CD4-positive, CD25-positive, alpha-beta regulatory T cell (primary cell): ENCODE data around the gene SAT2. TPM values are rescaled to one million over a fixed set of nuclear protein-coding genes. Genes with fewer than 3 reads are reported as not detected.

Experiments
- polyA plus RNA-seq, 4 donors: library from polyadenylated mRNA; unstranded; fragments of 300-500 nt; fragmentation: Illumina TruSeq; gene quantifications; one replicate each; pipeline ENCODE4 v1.2.3, GENCODE V29; 2021
- total RNA-seq: library from RNA; stranded (reverse); gene quantifications from one replicate; pipeline ENCODE4 v1.2.3, GENCODE V29; 2022

The SAT2 gene
- total and polyA plus RNA-seq, 5 donors from 2014 or later: 26.7 to 36.9 (median 32.6) TPM

Other genes with a start within 250 kb of the SAT2 start
- 4.8 TPM for gene TNK1, start 246.7 kb downstream of the SAT2 start, total RNA-seq
- gene TNK1, start 246.7 kb downstream of the SAT2 start, polyA plus RNA-seq: 1 to 10 TPM in 3 of 4 donors, under 1 TPM in 1; 0.42 to 3.8 (median 1.4) TPM
- 113 TPM for gene PLSCR3, start 233.3 kb downstream of the SAT2 start, total RNA-seq
- 100 to 1,000 TPM; 148 to 174 (median 153) TPM for gene PLSCR3, start 233.3 kb downstream of the SAT2 start, polyA plus RNA-seq
- gene TMEM256, start 223.7 kb downstream of the SAT2 start, total RNA-seq: 23.0 TPM
- 10 to 100 TPM; 64.9 to 80.9 (median 66.7) TPM for gene TMEM256, start 223.7 kb downstream of the SAT2 start, polyA plus RNA-seq
- 3.6 TPM for gene NLGN2, start 220.0 kb downstream of the SAT2 start, total RNA-seq
- gene NLGN2, start 220.0 kb downstream of the SAT2 start, polyA plus RNA-seq: not detected
- gene SPEM1, start 207.5 kb downstream of the SAT2 start, total RNA-seq: not detected
- not detected for gene SPEM1, start 207.5 kb downstream of the SAT2 start, polyA plus RNA-seq
- not detected for gene SPEM2, start 202.2 kb downstream of the SAT2 start, total RNA-seq
- gene SPEM2, start 202.2 kb downstream of the SAT2 start, polyA plus RNA-seq: not detected
- not detected for gene SPEM3, start 199.0 kb downstream of the SAT2 start, total RNA-seq
- gene SPEM3, start 199.0 kb downstream of the SAT2 start, polyA plus RNA-seq: not detected
- 16.8 TPM for gene TMEM102, start 192.4 kb downstream of the SAT2 start, total RNA-seq
- gene TMEM102, start 192.4 kb downstream of the SAT2 start, polyA plus RNA-seq: 10 to 100 TPM; 22.3 to 28.4 (median 24.2) TPM
- gene FGF11, start 188.3 kb downstream of the SAT2 start, total RNA-seq: 3.3 TPM
- under 1 TPM in 3 of 4 donors, not detected in 1; 0.07 to 0.27 (median 0.18) TPM for gene FGF11, start 188.3 kb downstream of the SAT2 start, polyA plus RNA-seq
- 7.6 TPM for gene CHRNB1, start 182.8 kb downstream of the SAT2 start, total RNA-seq
- gene CHRNB1, start 182.8 kb downstream of the SAT2 start, polyA plus RNA-seq: 10 to 100 TPM; 18.0 to 28.7 (median 27.0) TPM
- gene ZBTB4, start 148.2 kb downstream of the SAT2 start, total RNA-seq: 53.5 TPM
- gene ZBTB4, start 148.2 kb downstream of the SAT2 start, polyA plus RNA-seq: 10 to 100 TPM in 3 of 4 donors, 1 to 10 TPM in 1; 8.3 to 14.0 (median 11.0) TPM
- not detected for gene SLC35G6, start 146.4 kb downstream of the SAT2 start, total RNA-seq
- gene SLC35G6, start 146.4 kb downstream of the SAT2 start, polyA plus RNA-seq: not detected
- 568 TPM for gene POLR2A, start 143.5 kb downstream of the SAT2 start, total RNA-seq
- gene POLR2A, start 143.5 kb downstream of the SAT2 start, polyA plus RNA-seq: 10 to 100 TPM; 32.3 to 44.0 (median 37.2) TPM
- gene TNFSF12, start 78.8 kb downstream of the SAT2 start, total RNA-seq: 46.9 TPM
- gene TNFSF12, start 78.8 kb downstream of the SAT2 start, polyA plus RNA-seq: 10 to 100 TPM; 35.5 to 49.6 (median 41.9) TPM
- gene TNFSF13, start 69.1 kb downstream of the SAT2 start, total RNA-seq: 1.6 TPM
- under 1 TPM in 3 of 4 donors, not detected in 1; 0.41 to 0.52 (median 0.44) TPM for gene TNFSF13, start 69.1 kb downstream of the SAT2 start, polyA plus RNA-seq
- gene SENP3, start 65.9 kb downstream of the SAT2 start, total RNA-seq: 30.7 TPM
- gene SENP3, start 65.9 kb downstream of the SAT2 start, polyA plus RNA-seq: 10 to 100 TPM; 10.1 to 16.1 (median 11.8) TPM
- gene CD68, start 48.2 kb downstream of the SAT2 start, total RNA-seq: 0.25 TPM
- gene CD68, start 48.2 kb downstream of the SAT2 start, polyA plus RNA-seq: 1 to 10 TPM in 1 of 4 donors, under 1 TPM in 2, not detected in 1; 0.65 to 1.2 (median 0.89) TPM
- gene MPDU1, start 44.0 kb downstream of the SAT2 start, total RNA-seq: 40.0 TPM
- gene MPDU1, start 44.0 kb downstream of the SAT2 start, polyA plus RNA-seq: 10 to 100 TPM; 41.0 to 63.7 (median 48.4) TPM
- not detected for gene SOX15, start 37.7 kb downstream of the SAT2 start, total RNA-seq
- not detected for gene SOX15, start 37.7 kb downstream of the SAT2 start, polyA plus RNA-seq
- gene FXR2, start 12.9 kb downstream of the SAT2 start, total RNA-seq: 28.7 TPM
- 10 to 100 TPM in 2 of 4 donors, 1 to 10 TPM in 2; 9.7 to 13.9 (median 10.4) TPM for gene FXR2, start 12.9 kb downstream of the SAT2 start, polyA plus RNA-seq
- gene SHBG, start 2.3 kb upstream of the SAT2 start, total RNA-seq: not detected
- not detected for gene SHBG, start 2.3 kb upstream of the SAT2 start, polyA plus RNA-seq
- not detected for gene ATP1B2, start 23.1 kb upstream of the SAT2 start, total RNA-seq
- not detected for gene ATP1B2, start 23.1 kb upstream of the SAT2 start, polyA plus RNA-seq
- 61.3 TPM for gene TP53, start 59.7 kb upstream of the SAT2 start, total RNA-seq
- 10 to 100 TPM; 29.4 to 35.1 (median 32.1) TPM for gene TP53, start 59.7 kb upstream of the SAT2 start, polyA plus RNA-seq
- 7.9 TPM for gene WRAP53, start 60.7 kb upstream of the SAT2 start, total RNA-seq
- 10 to 100 TPM; 11.1 to 16.4 (median 12.0) TPM for gene WRAP53, start 60.7 kb upstream of the SAT2 start, polyA plus RNA-seq
- gene EFNB3, start 77.4 kb upstream of the SAT2 start, total RNA-seq: not detected
- gene EFNB3, start 77.4 kb upstream of the SAT2 start, polyA plus RNA-seq: not detected
- gene DNAH2, start 89.9 kb upstream of the SAT2 start, total RNA-seq: not detected
- not detected for gene DNAH2, start 89.9 kb upstream of the SAT2 start, polyA plus RNA-seq
- gene KDM6B, start 206.4 kb upstream of the SAT2 start, total RNA-seq: 255 TPM
- under 1 TPM; 0.30 to 0.74 (median 0.42) TPM for gene KDM6B, start 206.4 kb upstream of the SAT2 start, polyA plus RNA-seq
- 31.5 TPM for gene TMEM88, start 227.2 kb upstream of the SAT2 start, total RNA-seq
- not detected for gene TMEM88, start 227.2 kb upstream of the SAT2 start, polyA plus RNA-seq
- 23.6 TPM for gene NAA38, start 229.7 kb upstream of the SAT2 start, total RNA-seq
- 100 to 1,000 TPM; 128 to 192 (median 141) TPM for gene NAA38, start 229.7 kb upstream of the SAT2 start, polyA plus RNA-seq
- 11.8 TPM for gene CYB5D1, start 230.2 kb upstream of the SAT2 start, total RNA-seq
- 1 to 10 TPM; 3.1 to 5.4 (median 4.2) TPM for gene CYB5D1, start 230.2 kb upstream of the SAT2 start, polyA plus RNA-seq